ENCODE measurements around the gene MAML3.

- TF ChIP-seq CTCF (IDR thresholded peaks at IDR 0.05) (no peak), POLR2A (IDR thresholded peaks at IDR 0.05) (no peak)
Observed at GRCh38 chr4:139732991-139733570, 420.9 kb downstream of the MAML3 start.

Data from lower leg skin (tissue), 3 donors.